Right lobe of liver (tissue), 4 donors: ENCODE measurements around the gene GRAP2.

Experiments
- POLR2A ChIP-seq: fragments of 450-650 bp; IDR thresholded peaks from one replicate; pipeline ENCODE4 v1.6.1; 2017; ENCODE audit warnings: antibody characterized with exemption, mild to moderate bottlenecking
- TF ChIP-seq, protein P1 (sequence below), 4 donors: fragments of 200-600 bp in 3 of 4; fragments of 450-650 bp in 1 of 4; IDR thresholded peaks; one replicate each; pipeline versions ENCODE4 v1.5.1 to v1.8.0; 2016 to 2022; ENCODE audit warnings: antibody characterized with exemption in 4 of 4, mild to moderate bottlenecking in 2 of 4
- donor health status: DM: no; HTN: no; CAD: no.
- donor health status: DM: no; HTN: no; CAD: no.
- donor health status: DM: no; HTN: yes; CAD: no.

DNA sequence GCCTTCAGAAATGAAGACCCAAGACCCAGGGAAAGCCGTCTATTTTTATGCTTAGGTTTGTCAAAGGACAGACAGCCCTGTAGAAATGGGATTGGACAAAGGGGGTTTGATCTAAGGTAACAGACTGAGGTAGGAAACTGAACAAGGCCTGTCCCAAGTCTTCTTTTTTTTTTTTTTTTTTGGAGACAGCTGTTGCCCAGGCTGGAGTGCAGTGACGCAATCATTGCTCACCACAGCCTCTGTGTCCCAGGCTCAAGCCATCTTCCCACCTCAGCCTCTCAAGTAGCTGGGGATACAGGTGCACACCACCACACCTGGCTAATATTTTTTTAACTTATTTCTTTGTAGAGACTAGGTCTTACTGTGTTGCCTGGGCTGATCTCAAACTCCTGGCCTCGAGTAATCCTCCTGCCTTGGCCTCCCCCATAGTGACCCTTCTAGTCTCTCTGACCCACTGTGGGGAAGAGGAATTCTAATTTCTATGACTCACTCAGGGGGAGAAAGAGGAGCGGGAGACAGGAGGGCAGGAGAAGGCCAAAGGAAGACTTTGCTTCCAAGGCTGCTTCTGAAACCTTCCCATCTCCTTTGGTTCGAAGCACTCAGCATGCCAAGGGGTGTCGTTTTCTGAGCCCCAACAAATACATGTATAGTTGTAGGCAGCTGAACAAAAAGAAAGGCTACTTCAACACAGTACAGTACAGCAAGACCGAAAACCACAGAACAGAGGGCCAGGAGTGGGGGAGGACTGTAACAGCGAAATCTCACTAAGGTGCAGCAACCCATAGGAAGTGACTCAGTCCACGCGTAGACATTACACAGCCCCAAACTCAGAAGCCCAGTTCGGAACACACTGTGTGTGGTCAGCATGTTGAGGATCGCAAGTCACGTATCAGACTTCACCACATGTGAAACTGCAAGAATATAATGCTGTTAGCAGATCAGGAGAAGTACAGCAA, 60.2 kb downstream of the GRAP2 start:
- TF ChIP-seq, protein P1, sequence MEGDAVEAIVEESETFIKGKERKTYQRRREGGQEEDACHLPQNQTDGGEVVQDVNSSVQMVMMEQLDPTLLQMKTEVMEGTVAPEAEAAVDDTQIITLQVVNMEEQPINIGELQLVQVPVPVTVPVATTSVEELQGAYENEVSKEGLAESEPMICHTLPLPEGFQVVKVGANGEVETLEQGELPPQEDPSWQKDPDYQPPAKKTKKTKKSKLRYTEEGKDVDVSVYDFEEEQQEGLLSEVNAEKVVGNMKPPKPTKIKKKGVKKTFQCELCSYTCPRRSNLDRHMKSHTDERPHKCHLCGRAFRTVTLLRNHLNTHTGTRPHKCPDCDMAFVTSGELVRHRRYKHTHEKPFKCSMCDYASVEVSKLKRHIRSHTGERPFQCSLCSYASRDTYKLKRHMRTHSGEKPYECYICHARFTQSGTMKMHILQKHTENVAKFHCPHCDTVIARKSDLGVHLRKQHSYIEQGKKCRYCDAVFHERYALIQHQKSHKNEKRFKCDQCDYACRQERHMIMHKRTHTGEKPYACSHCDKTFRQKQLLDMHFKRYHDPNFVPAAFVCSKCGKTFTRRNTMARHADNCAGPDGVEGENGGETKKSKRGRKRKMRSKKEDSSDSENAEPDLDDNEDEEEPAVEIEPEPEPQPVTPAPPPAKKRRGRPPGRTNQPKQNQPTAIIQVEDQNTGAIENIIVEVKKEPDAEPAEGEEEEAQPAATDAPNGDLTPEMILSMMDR (IDR thresholded peaks at IDR 0.05): no peak
- TF ChIP-seq POLR2A: no peak
